ENCODE results near the gene MROH9.

- TF ChIP-seq, protein P1, sequence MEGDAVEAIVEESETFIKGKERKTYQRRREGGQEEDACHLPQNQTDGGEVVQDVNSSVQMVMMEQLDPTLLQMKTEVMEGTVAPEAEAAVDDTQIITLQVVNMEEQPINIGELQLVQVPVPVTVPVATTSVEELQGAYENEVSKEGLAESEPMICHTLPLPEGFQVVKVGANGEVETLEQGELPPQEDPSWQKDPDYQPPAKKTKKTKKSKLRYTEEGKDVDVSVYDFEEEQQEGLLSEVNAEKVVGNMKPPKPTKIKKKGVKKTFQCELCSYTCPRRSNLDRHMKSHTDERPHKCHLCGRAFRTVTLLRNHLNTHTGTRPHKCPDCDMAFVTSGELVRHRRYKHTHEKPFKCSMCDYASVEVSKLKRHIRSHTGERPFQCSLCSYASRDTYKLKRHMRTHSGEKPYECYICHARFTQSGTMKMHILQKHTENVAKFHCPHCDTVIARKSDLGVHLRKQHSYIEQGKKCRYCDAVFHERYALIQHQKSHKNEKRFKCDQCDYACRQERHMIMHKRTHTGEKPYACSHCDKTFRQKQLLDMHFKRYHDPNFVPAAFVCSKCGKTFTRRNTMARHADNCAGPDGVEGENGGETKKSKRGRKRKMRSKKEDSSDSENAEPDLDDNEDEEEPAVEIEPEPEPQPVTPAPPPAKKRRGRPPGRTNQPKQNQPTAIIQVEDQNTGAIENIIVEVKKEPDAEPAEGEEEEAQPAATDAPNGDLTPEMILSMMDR (IDR thresholded peaks at IDR 0.05; ENCODE audit: borderline replicate concordance, extremely low read depth, low read length, poor library complexity, severe bottlenecking), result no peak
- TF ChIP-seq EZH2 (IDR thresholded peaks at IDR 0.05; ENCODE audit: borderline replicate concordance, low read depth, low read length, severe bottlenecking), result no peak
Observed at GRCh38 chr1:171055966-171056643, 120.8 kb downstream of the MROH9 start.

Data from DND-41 (cell line).